ENCODE results near the gene RBX1. TPM values are rescaled to one million over a fixed set of nuclear protein-coding genes. Genes with fewer than 3 reads are reported as not detected.

The RBX1 gene
- total RNA-seq, 4 donors from 2014 or later = 27.7 to 62.6 (median 33.9) TPM

- no peak for DNase-seq (ENCODE audit: low spot score in 2 of 2)
- no peaks in the 10 kb centered on the region for H3K9me3 ChIP-seq
- no peak overlapping the region for H3K4me3 ChIP-seq
- WGBS, 2 donors = 93% methylated on average over 7 of the region's 7 CpGs
- H3K27ac ChIP-seq = no peak overlapping the region
- peaks cover 0 to 32% (median 10%) of the 10 kb centered on the region in 4 donors for H3K4me1 ChIP-seq
- peaks cover 0 to 87% (median 0%) of the 10 kb centered on the region in 3 donors for H3K36me3 ChIP-seq
- TF ChIP-seq CTCF (IDR thresholded peaks at IDR 0.05) (no peak), EP300 (IDR thresholded peaks at IDR 0.05) (no peak), POLR2A (IDR thresholded peaks at IDR 0.05) (no peak)
- no peaks in the 10 kb centered on the region for H3K27me3 ChIP-seq
Measured at GRCh38 chr22:40957601-40958000, 6.4 kb downstream of the RBX1 start.

DNA sequence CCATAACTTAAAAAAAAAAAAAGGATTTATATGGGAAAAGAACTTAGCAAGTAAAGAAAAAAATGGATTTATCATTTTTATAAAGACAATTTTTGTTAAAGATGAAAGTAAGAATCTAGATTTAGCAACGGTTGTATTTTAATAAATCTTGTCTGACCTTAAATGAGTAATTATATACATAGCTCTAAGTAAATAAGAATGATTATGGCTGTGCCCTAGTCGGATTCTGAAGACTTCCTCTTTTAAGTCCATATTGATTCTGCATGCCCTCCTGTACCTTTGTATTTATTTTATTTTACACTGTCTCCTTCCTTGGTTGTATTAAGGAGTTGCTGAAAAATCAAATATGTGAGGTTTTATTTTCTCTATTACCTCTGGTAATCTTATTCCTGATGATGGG, 7.1 kb downstream of the RBX1 start:
- Histone ChIP-seq H3K27me3 (no peaks in the 10 kb centered on the region), H3K36me3 (peaks cover 0 to 85% (median 0%) of the 10 kb centered on the region in 3 donors), H3K9me3 (no peaks in the 10 kb centered on the region), H3K4me3 (no peak overlapping the region), H3K27ac (no peak overlapping the region), H3K4me1 (peaks cover 0 to 25% (median 4%) of the 10 kb centered on the region in 4 donors)
- 82 to 86% methylated on average over 2 of the region's 2 CpGs for WGBS, 2 donors
- no peak for TF ChIP-seq CTCF (IDR thresholded peaks at IDR 0.05)
- TF ChIP-seq EP300 (IDR thresholded peaks at IDR 0.05) = no peak
- no peak for TF ChIP-seq POLR2A (IDR thresholded peaks at IDR 0.05)
- DNase-seq (ENCODE audit: low spot score in 2 of 2) = no peak

GRCh38 chr22:40960145-40960544, 9.0 kb downstream of the RBX1 start:
- H3K4me3 ChIP-seq = no peak overlapping the region
- DNase-seq (ENCODE audit: low spot score in 2 of 2) = no peak
- no peaks in the 10 kb centered on the region for H3K27me3 ChIP-seq
- H3K4me1 ChIP-seq = peaks cover 0 to 11% (median 0%) of the 10 kb centered on the region in 4 donors
- H3K27ac ChIP-seq = no peak overlapping the region
- TF ChIP-seq EP300 (IDR thresholded peaks at IDR 0.05) = no peak
- no peak for TF ChIP-seq CTCF (IDR thresholded peaks at IDR 0.05)
- TF ChIP-seq POLR2A (IDR thresholded peaks at IDR 0.05) = no peak
- 76 to 79% methylated on average over 2 of the region's 2 CpGs for WGBS, 2 donors
- no peaks in the 10 kb centered on the region for H3K9me3 ChIP-seq
- H3K36me3 ChIP-seq = peaks cover 0 to 86% (median 0%) of the 10 kb centered on the region in 3 donors

GRCh38 chr22:40965936-40966725, 15.0 kb downstream of the RBX1 start:
- Histone ChIP-seq H3K4me1 (peaks cover 0 to 8% (median 0%) of the 10 kb centered on the region in 4 donors), H3K36me3 (peaks cover 0 to 86% (median 0%) of the 10 kb centered on the region in 3 donors), H3K9me3 (no peaks in the 10 kb centered on the region), H3K27me3 (no peaks in the 10 kb centered on the region), H3K4me3 (no peak overlapping the region), H3K27ac (no peak overlapping the region)
- no peak for DNase-seq (ENCODE audit: low spot score in 2 of 2)
- no peak for TF ChIP-seq CTCF (IDR thresholded peaks at IDR 0.05)
- 91 to 94% methylated on average over 8 of the region's 8 CpGs for WGBS, 2 donors

GRCh38 chr22:40966726-40967085, 15.5 kb downstream of the RBX1 start:
- H3K36me3 ChIP-seq = peaks cover 0 to 86% (median 0%) of the 10 kb centered on the region in 3 donors
- WGBS, 2 donors = 79 to 82% methylated on average over 7 of the region's 7 CpGs

More at GRCh38 chr22:40966726-40967085, 15.5 kb downstream of the RBX1 start:
- Histone ChIP-seq H3K27me3 (no peaks in the 10 kb centered on the region), H3K4me1 (peaks cover 0 to 8% (median 0%) of the 10 kb centered on the region in 4 donors), H3K9me3 (no peaks in the 10 kb centered on the region), H3K27ac (no peak overlapping the region), H3K4me3 (no peak overlapping the region)
- DNase-seq (ENCODE audit: low spot score in 2 of 2) = no peak
- TF ChIP-seq POLR2A (IDR thresholded peaks at IDR 0.05) (no peak), EP300 (IDR thresholded peaks at IDR 0.05) (no peak), CTCF (IDR thresholded peaks at IDR 0.05) (no peak)
